Osteocyte (in vitro differentiated cells): ENCODE data around the gene GLB1L2. TPM values are rescaled to one million over a fixed set of nuclear protein-coding genes. Genes with fewer than 3 reads are reported as not detected.

ENCODE experiments used
- DNase-seq: peaks from one replicate; pipeline ENCODE4 v3.0.0; 2021; ENCODE audit warnings: mixed read lengths; ENCODE audit not compliant: unreplicated experiment; ENCODE audit errors: extremely low spot score
- H3K27ac Mint-ChIP-seq: one replicate; pipeline ENCODE4 v1.8.0; 2021; ENCODE audit warnings: mild to moderate bottlenecking, mixed read lengths; ENCODE audit not compliant: unreplicated experiment
- H3K27me3 Mint-ChIP-seq: one replicate; pipeline ENCODE4 v1.8.0; 2021; ENCODE audit warnings: mixed read lengths; ENCODE audit not compliant: unreplicated experiment
- H3K36me3 Mint-ChIP-seq: one replicate; pipeline ENCODE4 v1.8.0; 2021; ENCODE audit warnings: mixed read lengths; ENCODE audit not compliant: unreplicated experiment
- H3K4me1 Mint-ChIP-seq: one replicate; pipeline ENCODE4 v1.8.0; 2021; ENCODE audit warnings: mixed read lengths; ENCODE audit not compliant: unreplicated experiment
- H3K4me3 Mint-ChIP-seq: one replicate; pipeline ENCODE4 v1.8.0; 2021; ENCODE audit warnings: mild to moderate bottlenecking, moderate library complexity, mixed read lengths; ENCODE audit not compliant: unreplicated experiment
- H3K9me3 Mint-ChIP-seq: one replicate; pipeline ENCODE4 v1.8.0; 2021; ENCODE audit warnings: mixed read lengths; ENCODE audit not compliant: unreplicated experiment
- CTCF ChIP-seq: fragments of 200-600 bp; sonication (generic); IDR thresholded peaks from 2 replicates; pipeline ENCODE4 v1.5.0; 2021; ENCODE audit warnings: antibody characterized with exemption, mild to moderate bottlenecking, moderate library complexity
- total RNA-seq: library from RNA; stranded (reverse); gene quantifications from 2 replicates; pipeline ENCODE4 v1.2.1, GENCODE V29; 2021

GLB1L2 gene
- total RNA-seq, 1 donor from 2014 or later = not detected

- DNase-seq = no peak
- H3K4me3 Mint-ChIP-seq = no peak overlapping the region
- TF ChIP-seq CTCF = no peak
- H3K27ac Mint-ChIP-seq = no peak overlapping the region
- H3K36me3 Mint-ChIP-seq = no peaks in the 10 kb centered on the region
- no peaks in the 10 kb centered on the region for H3K9me3 Mint-ChIP-seq
- H3K4me1 Mint-ChIP-seq = no peaks in the 10 kb centered on the region
- H3K27me3 Mint-ChIP-seq = peaks cover 2% of the 10 kb centered on the region
Measured at GRCh38 chr11:134367781-134368180, 36.0 kb downstream of the GLB1L2 start.

GRCh38 chr11:134369656-134370525 lies 38.1 kb downstream of the GLB1L2 start:
- Mint-ChIP-seq H3K4me3 (no peak overlapping the region), H3K27ac (no peak overlapping the region), H3K9me3 (no peaks in the 10 kb centered on the region), H3K4me1 (no peaks in the 10 kb centered on the region), H3K27me3 (peaks cover 4% of the 10 kb centered on the region), H3K36me3 (no peaks in the 10 kb centered on the region)
- no peak for TF ChIP-seq CTCF
- no peak for DNase-seq

- TF ChIP-seq CTCF = no peak
- no peaks in the 10 kb centered on the region for H3K9me3 Mint-ChIP-seq
- H3K4me3 Mint-ChIP-seq = no peak overlapping the region
- DNase-seq = no peak
- peaks cover 4% of the 10 kb centered on the region for H3K27me3 Mint-ChIP-seq
- no peak overlapping the region for H3K27ac Mint-ChIP-seq
- H3K36me3 Mint-ChIP-seq = no peaks in the 10 kb centered on the region
- no peaks in the 10 kb centered on the region for H3K4me1 Mint-ChIP-seq
Measured at GRCh38 chr11:134370526-134371435, 39.0 kb downstream of the GLB1L2 start.

GRCh38 chr11:134371436-134372185 lies 39.8 kb downstream of the GLB1L2 start:
- H3K4me3 Mint-ChIP-seq = no peak overlapping the region
- no peak for DNase-seq
- H3K4me1 Mint-ChIP-seq = no peaks in the 10 kb centered on the region
- peaks cover 4% of the 10 kb centered on the region for H3K27me3 Mint-ChIP-seq
- no peaks in the 10 kb centered on the region for H3K9me3 Mint-ChIP-seq
- TF ChIP-seq CTCF = no peak
- no peaks in the 10 kb centered on the region for H3K36me3 Mint-ChIP-seq
- no peak overlapping the region for H3K27ac Mint-ChIP-seq
